Uterus (tissue), 2 donors: ENCODE measurements around the gene PI4K2A.

Experiments
- POLR2A ChIP-seq, 2 donors: fragments of 450-650 bp; IDR thresholded peaks; one replicate each; pipeline ENCODE4 v1.6.1; 2016; ENCODE audit warnings: antibody characterized with exemption in 2 of 2, mild to moderate bottlenecking in 1 of 2, moderate library complexity in 1 of 2
- TF ChIP-seq, protein P1 (sequence below), 4 experiments: fragments of 200-600 bp in 2 of 4; fragments of 450-650 bp in 2 of 4; sonication (generic) in 2 of 4; IDR thresholded peaks; one replicate each; pipeline ENCODE4 v1.5.1; 2016 to 2019; ENCODE audit warnings: antibody characterized with exemption in 4 of 4, mild to moderate bottlenecking in 2 of 4, moderate library complexity in 1 of 4

DNA sequence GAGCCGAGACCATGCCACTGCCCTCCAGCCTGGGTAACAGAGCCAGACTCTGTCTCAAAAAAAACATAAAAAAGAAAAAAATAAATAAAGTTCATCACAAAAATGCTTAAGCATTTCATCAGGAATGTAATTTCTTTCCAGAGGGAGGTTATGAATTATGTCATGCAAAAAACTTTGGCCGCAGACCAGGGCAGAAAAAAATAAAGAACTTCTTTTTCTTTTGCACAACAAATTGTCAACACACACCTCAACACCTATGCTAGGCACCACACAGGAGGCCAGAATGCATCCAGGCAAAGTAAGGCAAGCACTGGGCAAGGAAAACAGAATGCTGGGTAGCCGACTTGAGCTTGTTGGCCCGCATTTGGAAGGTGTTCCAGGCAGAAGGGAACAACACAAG lies 47.0 kb upstream of the PI4K2A start:
- TF ChIP-seq, protein P1, sequence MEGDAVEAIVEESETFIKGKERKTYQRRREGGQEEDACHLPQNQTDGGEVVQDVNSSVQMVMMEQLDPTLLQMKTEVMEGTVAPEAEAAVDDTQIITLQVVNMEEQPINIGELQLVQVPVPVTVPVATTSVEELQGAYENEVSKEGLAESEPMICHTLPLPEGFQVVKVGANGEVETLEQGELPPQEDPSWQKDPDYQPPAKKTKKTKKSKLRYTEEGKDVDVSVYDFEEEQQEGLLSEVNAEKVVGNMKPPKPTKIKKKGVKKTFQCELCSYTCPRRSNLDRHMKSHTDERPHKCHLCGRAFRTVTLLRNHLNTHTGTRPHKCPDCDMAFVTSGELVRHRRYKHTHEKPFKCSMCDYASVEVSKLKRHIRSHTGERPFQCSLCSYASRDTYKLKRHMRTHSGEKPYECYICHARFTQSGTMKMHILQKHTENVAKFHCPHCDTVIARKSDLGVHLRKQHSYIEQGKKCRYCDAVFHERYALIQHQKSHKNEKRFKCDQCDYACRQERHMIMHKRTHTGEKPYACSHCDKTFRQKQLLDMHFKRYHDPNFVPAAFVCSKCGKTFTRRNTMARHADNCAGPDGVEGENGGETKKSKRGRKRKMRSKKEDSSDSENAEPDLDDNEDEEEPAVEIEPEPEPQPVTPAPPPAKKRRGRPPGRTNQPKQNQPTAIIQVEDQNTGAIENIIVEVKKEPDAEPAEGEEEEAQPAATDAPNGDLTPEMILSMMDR (IDR thresholded peaks at IDR 0.05): no peak
- TF ChIP-seq POLR2A (IDR thresholded peaks at IDR 0.05): no peak
